ENCODE results near the gene PTH2R.
"Not testable (repeated sequence)": the region's sequence is repeated elsewhere in the genome, so short reads cannot be mapped to it uniquely, and the experiment has no call there.

The PTH2R gene

DNA sequence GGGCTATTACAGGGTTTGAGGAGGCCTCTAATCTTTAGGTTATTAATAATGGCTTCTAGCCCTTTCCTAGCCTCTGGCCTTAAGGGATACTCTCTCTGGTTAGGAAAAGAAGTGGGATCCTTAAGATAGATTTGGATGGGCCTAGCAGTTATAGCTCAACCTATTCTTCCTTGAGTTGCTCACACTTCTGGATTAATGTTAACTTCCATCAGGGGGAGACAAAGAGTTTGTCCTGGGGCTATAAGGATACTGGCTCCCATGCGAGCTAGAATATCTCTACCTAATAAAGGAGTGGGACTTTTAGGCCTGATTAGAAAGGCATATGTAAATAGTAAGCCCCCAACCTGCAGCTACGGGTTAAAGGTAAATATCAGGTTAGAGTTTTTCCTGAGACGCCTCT lies 14.3 kb upstream of the PTH2R start:
- DNase-seq (ENCODE audit: low spot score): no peak

DNA sequence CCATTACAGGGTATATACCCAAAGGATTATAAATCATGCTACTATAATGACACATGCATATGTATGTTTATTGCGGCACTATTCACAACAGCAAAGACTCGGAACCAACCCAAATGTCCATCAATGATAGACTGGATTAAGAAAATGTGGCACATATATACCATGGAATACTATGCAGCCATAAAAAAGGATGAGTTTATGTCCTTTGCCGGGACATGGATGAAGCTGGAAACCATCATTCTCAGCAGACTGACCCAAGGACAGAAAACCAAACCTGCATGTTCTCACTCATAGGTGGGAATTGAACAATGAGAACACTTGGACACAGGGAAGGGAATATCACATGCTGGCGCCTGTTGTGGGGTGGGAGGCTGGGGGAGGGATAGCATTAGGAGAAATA lies 9.8 kb upstream of the PTH2R start:
- DNase-seq (ENCODE audit: low spot score): not testable (repeated sequence)

- DNase-seq (ENCODE audit: low spot score): no peak
Measured at GRCh38 chr2:208399201-208399600, 7.4 kb upstream of the PTH2R start.

DNA sequence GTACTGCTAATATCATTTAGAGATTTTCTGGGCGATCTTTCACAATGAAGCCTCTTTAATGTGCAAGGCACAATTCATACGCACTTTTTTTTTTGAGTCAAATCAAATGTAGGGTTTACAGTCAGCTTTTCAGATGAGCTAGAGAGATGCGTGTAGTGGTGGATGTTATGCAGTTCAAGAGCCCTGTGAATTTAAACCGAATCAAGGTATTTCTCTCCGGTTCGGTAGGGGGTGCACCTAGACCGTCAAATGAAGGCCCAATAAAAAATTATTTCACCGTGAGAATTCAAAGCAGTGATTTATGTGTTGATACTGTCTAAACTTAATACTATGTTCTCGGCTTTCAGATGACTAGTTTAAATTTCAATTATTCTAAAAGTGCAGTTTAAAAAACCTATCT lies 1.1 kb downstream of the PTH2R start:
- DNase-seq (ENCODE audit: low spot score): peak; percentile 19

- no peak for DNase-seq (ENCODE audit: low spot score)
Measured at GRCh38 chr2:208413931-208414330, 7.3 kb downstream of the PTH2R start.

- DNase-seq (ENCODE audit: low spot score): no peak
Measured at GRCh38 chr2:208415255-208415654, 8.7 kb downstream of the PTH2R start.

DNA sequence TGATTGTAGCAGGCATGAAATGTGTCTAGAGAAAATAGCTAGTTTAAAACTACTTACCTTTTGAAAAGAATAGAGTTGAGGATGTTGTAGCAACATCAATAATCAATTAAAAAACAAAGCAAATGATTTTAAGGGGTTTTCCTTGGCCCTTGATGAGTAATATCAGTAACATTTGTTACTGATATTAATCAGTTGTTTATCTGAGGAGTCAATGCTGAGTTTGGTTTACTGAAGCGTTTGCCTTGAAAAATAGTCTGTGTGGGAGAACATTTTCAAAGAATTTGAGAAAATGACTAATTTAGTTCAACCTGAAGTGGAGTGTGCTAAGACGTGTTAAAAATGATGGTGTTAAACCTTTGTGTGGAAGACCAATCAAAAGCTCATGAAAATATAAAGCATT lies 9.3 kb downstream of the PTH2R start:
- DNase-seq (ENCODE audit: low spot score): no peak

DNA sequence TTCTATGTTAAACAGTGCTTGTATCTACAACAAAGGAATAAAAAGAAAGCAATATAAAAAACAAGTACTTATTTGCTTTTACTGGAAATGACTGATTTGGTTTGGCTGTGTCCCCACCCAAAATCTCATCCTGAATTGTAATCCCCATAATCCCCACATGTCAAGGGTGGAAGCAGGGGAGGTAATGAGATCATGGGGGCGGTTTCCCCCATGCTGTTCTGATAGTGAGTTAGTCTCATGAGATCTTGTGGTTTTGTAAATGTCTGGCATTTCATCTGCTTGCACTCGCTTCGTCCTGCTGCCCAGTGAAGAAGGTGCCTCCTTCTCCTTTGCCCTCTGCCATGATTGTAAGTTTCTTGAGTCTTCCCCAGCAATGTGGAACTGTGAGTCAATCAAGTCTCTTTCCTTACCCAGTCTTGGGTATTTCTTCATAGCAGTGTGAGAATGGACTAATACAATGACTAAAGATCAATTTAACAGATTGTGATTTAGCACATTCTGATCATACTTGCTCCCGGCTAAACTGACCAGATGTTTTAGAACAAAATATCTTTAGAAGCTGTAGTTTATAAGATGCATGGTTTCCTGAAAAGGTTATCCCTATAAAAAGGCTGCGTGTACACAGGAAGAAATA lies 19.9 kb downstream of the PTH2R start:
- DNase-seq (ENCODE audit: low spot score): no peak

DNA sequence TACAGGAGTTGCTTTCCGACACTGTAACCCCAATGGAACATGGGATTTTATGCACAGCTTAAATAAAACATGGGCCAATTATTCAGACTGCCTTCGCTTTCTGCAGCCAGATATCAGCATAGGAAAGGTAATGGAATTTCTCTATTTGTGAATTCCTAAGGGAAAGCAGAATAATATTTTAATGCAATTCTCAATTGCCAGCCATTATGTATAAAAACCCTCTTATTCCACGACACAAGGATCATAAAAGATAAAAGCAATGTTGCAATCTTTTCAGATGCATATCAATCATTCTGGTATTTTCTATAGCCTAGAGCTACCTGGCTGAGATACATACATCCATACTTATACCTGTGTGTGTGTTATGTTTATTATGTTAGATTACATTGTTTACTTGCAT lies 31.2 kb downstream of the PTH2R start:
- no peak for DNase-seq (ENCODE audit: low spot score)

GRCh38 chr2:208440716-208441115 lies 34.1 kb downstream of the PTH2R start:
- DNase-seq (ENCODE audit: low spot score): no peak

- DNase-seq (ENCODE audit: low spot score): no peak
Measured at GRCh38 chr2:208441951-208442350, 35.4 kb downstream of the PTH2R start.

- not testable (repeated sequence) for DNase-seq (ENCODE audit: low spot score)
Measured at GRCh38 chr2:208447447-208447846, 40.9 kb downstream of the PTH2R start.

GRCh38 chr2:208451061-208451460 lies 44.5 kb downstream of the PTH2R start:
- no peak for DNase-seq (ENCODE audit: low spot score)

- DNase-seq (ENCODE audit: low spot score): no peak
Measured at GRCh38 chr2:208454861-208455260, 48.3 kb downstream of the PTH2R start.

GRCh38 chr2:208463721-208464120 lies 57.1 kb downstream of the PTH2R start:
- no peak for DNase-seq (ENCODE audit: low spot score)

GRCh38 chr2:208464205-208464604 lies 57.6 kb downstream of the PTH2R start:
- DNase-seq (ENCODE audit: low spot score): no peak

DNA sequence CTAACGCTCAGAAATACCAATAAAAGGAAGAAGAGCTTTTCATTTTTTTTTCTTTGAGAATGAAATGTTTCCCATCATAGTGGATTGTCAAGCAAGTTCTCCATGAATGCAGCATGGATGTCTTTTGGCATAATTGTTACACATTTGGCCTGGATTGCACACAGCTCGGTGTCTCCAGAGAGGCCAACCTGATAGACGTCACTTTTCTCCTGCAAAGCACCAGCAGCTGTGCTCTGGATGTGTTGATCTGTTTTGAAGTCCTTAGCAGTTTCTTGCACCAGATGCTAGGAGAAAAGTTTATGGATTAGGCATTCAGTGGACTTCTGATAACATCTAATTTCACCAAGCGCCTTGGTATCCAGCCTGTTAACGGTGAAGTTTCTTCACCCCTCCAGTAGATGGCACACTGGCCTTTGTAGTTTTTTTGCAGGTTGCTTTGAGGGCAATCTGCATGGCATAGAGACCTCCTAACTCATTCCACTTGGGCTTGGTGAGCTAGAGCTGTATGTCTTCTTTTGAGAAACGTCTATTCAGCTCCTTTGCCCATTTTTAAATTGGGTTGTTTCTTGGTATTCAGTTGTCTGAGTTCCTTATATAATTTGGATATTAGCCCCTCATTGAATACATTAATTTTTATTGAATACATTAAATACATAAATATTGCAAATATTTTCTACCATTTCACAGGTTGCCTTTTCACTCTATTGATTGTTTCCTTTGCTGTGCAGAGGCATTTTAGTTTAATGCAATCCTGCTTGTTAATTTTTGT lies 59.7 kb downstream of the PTH2R start:
- DNase-seq (ENCODE audit: low spot score): peak; percentile 17

GRCh38 chr2:208466920-208467298 lies 60.3 kb downstream of the PTH2R start:
- no peak for DNase-seq (ENCODE audit: low spot score)

GRCh38 chr2:208467564-208467963 lies 61.0 kb downstream of the PTH2R start:
- DNase-seq (ENCODE audit: low spot score): no peak

DNA sequence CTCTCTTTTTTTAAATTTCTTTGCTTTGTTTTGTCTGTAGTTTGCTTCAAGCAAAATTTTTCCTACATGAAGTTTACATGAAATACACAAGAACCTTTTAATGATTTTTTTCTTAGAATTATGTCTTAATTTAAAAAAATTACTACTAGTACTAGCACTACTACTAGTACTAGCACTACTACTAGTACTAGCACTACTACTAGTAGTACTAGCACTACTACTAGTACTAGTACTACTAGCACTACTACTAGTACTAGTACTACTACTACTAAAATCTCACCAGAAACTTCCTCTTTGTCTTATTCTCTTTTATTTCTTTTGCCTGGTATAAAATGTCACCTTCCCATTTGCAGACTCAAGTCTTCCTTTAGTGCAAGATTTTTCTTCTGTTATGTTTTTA lies 71.1 kb downstream of the PTH2R start:
- no peak for DNase-seq (ENCODE audit: low spot score)

DNA sequence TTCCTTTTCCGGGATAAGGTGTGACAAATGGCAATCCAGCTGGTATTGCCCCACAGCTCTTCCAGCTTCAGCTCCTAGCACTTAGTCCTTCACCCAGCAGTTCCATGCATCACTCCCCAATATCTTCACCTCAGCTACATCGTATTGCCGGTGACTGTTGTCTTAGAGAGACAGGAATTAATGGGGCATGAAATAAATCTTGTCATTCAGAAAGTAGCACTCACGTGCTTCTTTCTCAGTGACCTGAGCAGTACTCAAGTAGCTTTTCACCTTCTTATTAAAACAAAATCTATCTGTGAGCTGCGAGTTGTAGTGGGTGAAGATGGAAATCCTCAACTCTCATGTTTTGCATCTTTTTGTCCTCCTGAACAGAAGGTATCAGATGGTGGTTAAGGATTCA lies 72.8 kb downstream of the PTH2R start:
- no peak for DNase-seq (ENCODE audit: low spot score)

DNA sequence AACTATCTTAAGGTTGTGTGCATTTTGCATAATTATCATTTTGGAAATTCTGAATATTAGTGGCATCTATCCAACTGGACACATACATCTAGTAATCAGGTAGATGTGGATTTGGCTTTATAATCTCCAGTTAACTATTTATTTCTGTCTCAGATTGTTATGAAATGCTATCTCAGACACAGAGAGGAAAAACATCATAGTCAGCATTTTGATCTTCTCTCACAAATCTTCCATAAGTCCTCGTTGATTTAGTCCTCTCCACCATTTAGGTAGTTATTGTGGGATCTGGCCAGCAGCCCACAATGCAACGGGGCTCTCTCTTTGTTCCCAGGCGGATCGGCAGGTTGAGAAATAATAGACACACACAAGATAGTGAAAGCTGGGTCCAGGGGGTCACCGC lies 75.4 kb downstream of the PTH2R start:
- DNase-seq (ENCODE audit: low spot score): not testable (repeated sequence)

GRCh38 chr2:208482453-208483015 lies 75.9 kb downstream of the PTH2R start:
- DNase-seq (ENCODE audit: low spot score): not testable (repeated sequence)

- no peak for DNase-seq (ENCODE audit: low spot score)
Measured at GRCh38 chr2:208485390-208485789, 78.8 kb downstream of the PTH2R start.
